ENCODE results near the gene SS18. TPM values are rescaled to one million over a fixed set of nuclear protein-coding genes. Genes with fewer than 3 reads are reported as not detected.

SS18 gene
- total RNA-seq = 10 to 100 TPM; 56.9 to 58.5 TPM
- polyA plus RNA-seq (ENCODE audit: insufficient read length in 6 of 6) = 100 to 1,000 TPM in 1 of 6 donors, 10 to 100 TPM in 5; 88.5 to 100 (median 94.9) TPM
- long read RNA-seq, donor 1, partial matches to known transcripts = 44 of 49 reads
- long read RNA-seq, donor 1, other reads (novel, unspliced or antisense) = 0 of 49 reads
- long read RNA-seq, donor 2, transcript SS18-201 (10 exons, 1,836 nt) = major isoform, 5 of 44 reads
- long read RNA-seq, donor 2, partial matches to known transcripts = 38 of 44 reads
- long read RNA-seq, donor 2, other reads (novel, unspliced or antisense) = 0 of 44 reads
- long read RNA-seq, donor 3, transcript SS18-201 (10 exons, 1,836 nt) = major isoform, 10 of 42 reads
- long read RNA-seq, donor 3, partial matches to known transcripts = 30 of 42 reads
- long read RNA-seq, donor 3, other reads (novel, unspliced or antisense) = 0 of 42 reads
- long read RNA-seq, donor 4, partial matches to known transcripts = 1 of 9 reads
- long read RNA-seq, donor 4, other reads (novel, unspliced or antisense) = 3 of 9 reads
- long read RNA-seq, donor 5, transcript SS18-201 (10 exons, 1,836 nt) = major isoform, 6 of 40 reads
- long read RNA-seq, donor 5, partial matches to known transcripts = 30 of 40 reads
- long read RNA-seq, donor 5, other reads (novel, unspliced or antisense) = 0 of 40 reads
- long read RNA-seq, donor 6, partial matches to known transcripts = 36 of 43 reads
- long read RNA-seq, donor 6, other reads (novel, unspliced or antisense) = 0 of 43 reads
- long read RNA-seq, donor 7, partial matches to known transcripts = 0 of 7 reads
- long read RNA-seq, donor 7, other reads (novel, unspliced or antisense) = 0 of 7 reads
- long read RNA-seq, donor 8, transcript SS18-201 (10 exons, 1,836 nt) = major isoform, 5 of 23 reads
- long read RNA-seq, donor 8, partial matches to known transcripts = 13 of 23 reads
- long read RNA-seq, donor 8, other reads (novel, unspliced or antisense) = 0 of 23 reads
- long read RNA-seq, donor 9 = 0 reads
- long read RNA-seq, donor 10, partial matches to known transcripts = 0 of 5 reads
- long read RNA-seq, donor 10, other reads (novel, unspliced or antisense) = 0 of 5 reads
- long read RNA-seq, donor 11 = 0 reads
- long read RNA-seq, donor 12, transcript SS18-217 (3 exons, 775 nt) = major isoform, 5 of 16 reads
- long read RNA-seq, donor 12, partial matches to known transcripts = 6 of 16 reads
- long read RNA-seq, donor 12, other reads (novel, unspliced or antisense) = 0 of 16 reads

GRCh38 chr18:26090130-26091046, at the start of gene SS18:
TSS of gene SS18 (minus strand) at chr18:26090613. CDS start at chr18:26090569, 44 bp downstream.
- Histone ChIP-seq H3K27me3 (no peaks in the 10 kb centered on the region), H3K36me3 (peaks cover 0 to 16% of the 10 kb centered on the region in 2 donors), H3K4me1 (peaks cover 0 to 35% of the 10 kb centered on the region in 2 donors), H3K9me3 (no peaks in the 10 kb centered on the region), H3K4me3 (peak within 1 kb of the TSS; percentile 67 to 84), H3K27ac (peak within 1 kb of the TSS; percentile 95 to 98)
- ATAC-seq (peak; percentile 97), DNase-seq (peak; percentile 95 to 98 (median 96))
- intact Hi-C loops (cut with DNase I) = no loop called here
- no peak for TF ChIP-seq CTCF (IDR thresholded peaks at IDR 0.05)

- no peak for TF ChIP-seq CTCF (IDR thresholded peaks at IDR 0.05)
Observed at GRCh38 chr18:26135548-26135947, 45.1 kb upstream of the SS18 start.

GRCh38 chr18:26134107-26134506, 43.7 kb upstream of the SS18 start:
- H3K4me3 ChIP-seq = peak overlapping the region in 1 of 2 donors; percentile 13

More at GRCh38 chr18:26135548-26135947, 45.1 kb upstream of the SS18 start:
- no peaks in the 10 kb centered on the region for H3K36me3 ChIP-seq
- H3K9me3 ChIP-seq = peaks cover 0 to 2% of the 10 kb centered on the region in 2 donors
- ATAC-seq (no peak), DNase-seq (no peak)
- H3K4me3 ChIP-seq = no peak overlapping the region
- H3K27ac ChIP-seq = no peak overlapping the region
- no peaks in the 10 kb centered on the region for H3K27me3 ChIP-seq
- intact Hi-C loops (cut with DNase I) = no loop called here
- no peaks in the 10 kb centered on the region for H3K4me1 ChIP-seq

More at GRCh38 chr18:26134107-26134506, 43.7 kb upstream of the SS18 start:
- peaks cover 0 to 2% of the 10 kb centered on the region in 2 donors for H3K9me3 ChIP-seq
- no peaks in the 10 kb centered on the region for H3K4me1 ChIP-seq
- no peaks in the 10 kb centered on the region for H3K36me3 ChIP-seq
- no peaks in the 10 kb centered on the region for H3K27me3 ChIP-seq
- no peak for TF ChIP-seq CTCF (IDR thresholded peaks at IDR 0.05)
- no peak overlapping the region for H3K27ac ChIP-seq
- ATAC-seq = no peak
- no peak for DNase-seq
- intact Hi-C loops (cut with DNase I) = no loop called here
